Transverse colon (tissue), 4 donors: ENCODE measurements around the gene CASK. TPM values are rescaled to one million over a fixed set of nuclear protein-coding genes. Genes with fewer than 3 reads are reported as not detected.

ENCODE experiments used
- DNase-seq: peaks from one replicate; pipeline ENCODE4 v3.0.0-alpha.2; 2019
- H3K27ac ChIP-seq, 4 donors: fragments of 200-600 bp; sonication (generic); 2 replicates each; pipeline ENCODE4 v1.5.1; 2016 to 2018; ENCODE audit warnings: inconsistent platforms in 4 of 4
- H3K27me3 ChIP-seq: fragments of 200-600 bp; sonication (generic); 2 replicates; pipeline ENCODE4 v1.5.1; 2017; ENCODE audit warnings: inconsistent platforms
- H3K36me3 ChIP-seq, 4 donors: fragments of 200-600 bp; sonication (generic); 2 replicates each; pipeline ENCODE4 v1.5.1; 2017 to 2019; ENCODE audit warnings: inconsistent platforms in 4 of 4
- H3K4me1 ChIP-seq, 4 donors: fragments of 200-600 bp; sonication (generic); 2 replicates each; pipeline ENCODE4 v1.5.1; 2017 to 2020; ENCODE audit warnings: inconsistent platforms in 4 of 4
- H3K4me3 ChIP-seq, 4 donors: fragments of 200-600 bp; sonication (generic); 1 replicate in 1 of 4; 2 replicates in 3 of 4; pipeline versions ENCODE4 v1.5.1 to v1.6.1; 2017 to 2019; ENCODE audit warnings: inconsistent platforms in 4 of 4
- H3K9me3 ChIP-seq, 2 donors: fragments of 200-600 bp; sonication (generic); 2 replicates each; pipeline ENCODE4 v1.5.1; 2017 to 2019; ENCODE audit warnings: inconsistent platforms in 2 of 2
- EP300 ChIP-seq: sonication (generic); formaldehyde crosslinking; IDR thresholded peaks from one replicate; pipeline ENCODE4 v1.6.1; 2017; ENCODE audit warnings: antibody characterized with exemption, low read depth
- POLR2A ChIP-seq: fragments of 450-650 bp; IDR thresholded peaks from one replicate; pipeline ENCODE4 v1.6.1; 2016; ENCODE audit warnings: antibody characterized with exemption, mild to moderate bottlenecking, moderate library complexity
- POLR2AphosphoS5 ChIP-seq, 3 donors: sonication (generic); formaldehyde crosslinking; IDR thresholded peaks; one replicate each; pipeline ENCODE4 v1.6.1; 2016; ENCODE audit warnings: antibody characterized with exemption in 3 of 3
- WGBS, 2 donors: methylation state at CpG; one replicate each; pipeline ENCODE4 v1.1.5; 2018; ENCODE audit warnings: low coverage in 1 of 2; 5-methylcytosine and 5-hydroxymethylcytosine counted together
- in situ Hi-C, 4 donors: fragments of 200-750 bp; cut with MboI; loops; one replicate each; pipeline versions ENCODE4 v1.15.0 to v1.15.1; 2017; ENCODE audit warnings: low sequenced_read_pairs in 3 of 4, low pct_ligation_motif_present in 1 of 4, low pct_unique_long_range_greater_than_20kb in 1 of 4
- intact Hi-C: fragments of 100-400 bp; cut with DNase I; formaldehyde crosslinking; loops from one replicate; pipeline ENCODE4 v1.15.1; 2023; ENCODE audit warnings: low total_unique reads
- total RNA-seq, 4 donors: library from RNA; depleted of rRNA; stranded (reverse); fragments of >200 nt; gene quantifications; one replicate each; pipeline ENCODE4 v1.1.0, GENCODE V29; 2016
- TF ChIP-seq, protein P1 (sequence below), 5 experiments: fragments of 200-600 bp in 3 of 5; fragments of 450-650 bp in 2 of 5; sonication (generic) in 3 of 5; IDR thresholded peaks; 1 replicate in 2 of 5; 2 replicates in 3 of 5; pipeline ENCODE4 v1.5.1; 2016 to 2017; ENCODE audit warnings: antibody characterized with exemption in 5 of 5, inconsistent platforms in 3 of 5, mild to moderate bottlenecking in 2 of 5, moderate library complexity in 1 of 5

Gene CASK
- total RNA-seq, 4 donors from 2014 or later = 26.6 to 86.1 (median 56.3) TPM

DNA sequence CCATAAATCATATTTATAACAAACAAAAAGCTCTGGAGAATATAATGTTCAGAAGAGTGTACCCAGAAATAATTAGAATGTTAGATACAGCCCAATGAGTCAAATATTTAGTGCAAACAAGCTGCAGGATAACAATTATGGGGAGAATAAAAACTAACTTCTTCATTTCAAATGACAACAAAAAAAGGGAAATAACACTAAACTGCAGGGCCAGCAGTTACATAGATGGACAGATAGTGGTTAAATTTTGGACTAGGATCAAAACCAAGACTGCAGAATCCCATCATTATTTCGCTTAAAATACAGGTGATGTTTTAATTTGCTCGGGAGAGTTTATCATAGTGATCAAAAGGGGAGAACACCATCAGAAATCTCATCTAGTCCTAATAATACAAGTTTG is 235.2 kb downstream of the CASK start:
- no peak for DNase-seq
- intact Hi-C loops (no loop called here), in situ Hi-C loops (no loop called here)
- no peaks in the 10 kb centered on the region for H3K27me3 ChIP-seq
- no peaks in the 10 kb centered on the region for H3K4me1 ChIP-seq
- TF ChIP-seq EP300 = no peak
- TF ChIP-seq POLR2A = no peak
- no peak for TF ChIP-seq POLR2AphosphoS5 (IDR thresholded peaks at IDR 0.05)
- TF ChIP-seq, protein P1, sequence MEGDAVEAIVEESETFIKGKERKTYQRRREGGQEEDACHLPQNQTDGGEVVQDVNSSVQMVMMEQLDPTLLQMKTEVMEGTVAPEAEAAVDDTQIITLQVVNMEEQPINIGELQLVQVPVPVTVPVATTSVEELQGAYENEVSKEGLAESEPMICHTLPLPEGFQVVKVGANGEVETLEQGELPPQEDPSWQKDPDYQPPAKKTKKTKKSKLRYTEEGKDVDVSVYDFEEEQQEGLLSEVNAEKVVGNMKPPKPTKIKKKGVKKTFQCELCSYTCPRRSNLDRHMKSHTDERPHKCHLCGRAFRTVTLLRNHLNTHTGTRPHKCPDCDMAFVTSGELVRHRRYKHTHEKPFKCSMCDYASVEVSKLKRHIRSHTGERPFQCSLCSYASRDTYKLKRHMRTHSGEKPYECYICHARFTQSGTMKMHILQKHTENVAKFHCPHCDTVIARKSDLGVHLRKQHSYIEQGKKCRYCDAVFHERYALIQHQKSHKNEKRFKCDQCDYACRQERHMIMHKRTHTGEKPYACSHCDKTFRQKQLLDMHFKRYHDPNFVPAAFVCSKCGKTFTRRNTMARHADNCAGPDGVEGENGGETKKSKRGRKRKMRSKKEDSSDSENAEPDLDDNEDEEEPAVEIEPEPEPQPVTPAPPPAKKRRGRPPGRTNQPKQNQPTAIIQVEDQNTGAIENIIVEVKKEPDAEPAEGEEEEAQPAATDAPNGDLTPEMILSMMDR (IDR thresholded peaks at IDR 0.05) = no peak
- H3K27ac ChIP-seq = no peak overlapping the region
- no peaks in the 10 kb centered on the region for H3K36me3 ChIP-seq
- no peak overlapping the region for H3K4me3 ChIP-seq
- H3K9me3 ChIP-seq = no peaks in the 10 kb centered on the region
- 60 to 75% methylated on average over 1 to 2 of the region's 2 CpGs for WGBS, 2 donors

DNA sequence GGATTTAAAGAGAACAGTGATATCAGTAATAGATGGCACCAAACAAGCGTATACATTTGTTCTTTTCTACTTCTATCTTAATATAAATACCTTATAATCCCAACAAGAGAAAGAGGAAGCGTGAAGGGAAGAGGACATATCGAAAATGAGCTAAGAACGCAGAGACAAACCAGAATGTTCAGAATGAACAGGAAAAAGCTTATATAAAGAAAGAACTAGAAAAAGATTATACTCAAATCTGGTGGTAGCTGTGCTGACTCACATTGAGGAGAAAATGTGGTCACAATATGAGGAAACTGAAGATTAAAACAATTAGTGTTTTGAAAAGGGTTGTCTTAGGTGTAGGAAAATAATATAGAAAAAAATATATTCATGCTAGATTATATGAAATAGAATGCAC is 236.6 kb downstream of the CASK start:
- WGBS, 2 donors = 60 to 79% methylated on average over 3 to 4 of the region's 4 CpGs
- Histone ChIP-seq H3K36me3 (no peaks in the 10 kb centered on the region), H3K4me3 (no peak overlapping the region), H3K4me1 (no peaks in the 10 kb centered on the region), H3K27ac (no peak overlapping the region), H3K27me3 (no peaks in the 10 kb centered on the region), H3K9me3 (no peaks in the 10 kb centered on the region)
- intact Hi-C loops (no loop called here), in situ Hi-C loops (no loop called here)
- no peak for TF ChIP-seq EP300
- no peak for TF ChIP-seq POLR2A
- no peak for TF ChIP-seq POLR2AphosphoS5 (IDR thresholded peaks at IDR 0.05)
- no peak for DNase-seq

DNA sequence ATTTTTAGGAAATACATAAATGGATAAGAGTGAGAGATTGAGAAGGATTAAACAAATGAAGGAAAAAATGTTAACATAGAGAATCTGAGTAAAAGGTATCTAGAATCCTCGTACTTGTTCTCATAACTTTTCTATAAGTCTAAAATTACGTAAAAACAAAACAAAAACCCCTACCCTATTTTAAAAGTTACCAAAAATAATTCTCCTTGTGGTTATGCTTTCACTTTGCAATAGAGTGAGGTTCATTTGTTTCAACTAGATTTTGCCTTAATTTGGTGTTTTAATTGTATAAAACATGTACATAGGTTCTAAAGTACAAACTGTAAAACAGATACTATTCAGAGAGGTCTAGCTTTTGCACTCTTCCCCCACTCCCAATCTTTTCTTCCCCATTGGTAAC is 238.4 kb downstream of the CASK start:
- Histone ChIP-seq H3K4me1 (no peaks in the 10 kb centered on the region), H3K36me3 (no peaks in the 10 kb centered on the region), H3K4me3 (no peak overlapping the region), H3K27me3 (no peaks in the 10 kb centered on the region), H3K27ac (no peak overlapping the region), H3K9me3 (no peaks in the 10 kb centered on the region)
- no peak for TF ChIP-seq POLR2A
- no peak for TF ChIP-seq POLR2AphosphoS5 (IDR thresholded peaks at IDR 0.05)
- TF ChIP-seq, protein P1 (IDR thresholded peaks at IDR 0.05) = no peak
- TF ChIP-seq EP300 = no peak
- 73 to 82% methylated on average over 2 of the region's 2 CpGs for WGBS, 2 donors
- intact Hi-C loops (no loop called here), in situ Hi-C loops (no loop called here)
- no peak for DNase-seq

DNA sequence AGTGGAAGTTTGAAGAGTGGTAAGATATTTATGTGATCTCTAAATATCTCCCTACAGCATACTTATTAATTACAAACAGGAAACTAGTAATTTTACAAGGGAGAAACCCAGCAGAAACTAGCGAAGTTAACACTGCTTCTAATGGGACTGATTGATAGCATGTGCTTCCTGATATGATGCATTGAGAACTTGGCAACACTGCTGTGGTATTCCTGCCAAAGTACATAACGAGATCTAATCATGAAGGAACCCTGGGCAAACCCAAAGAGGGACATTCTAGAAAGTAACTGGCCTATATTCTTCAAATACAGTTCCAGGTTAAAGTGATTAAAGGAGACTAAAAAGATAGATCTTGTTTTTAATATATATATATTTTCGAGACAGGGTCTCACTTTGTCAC is 239.2 kb downstream of the CASK start:
- Histone ChIP-seq H3K36me3 (no peaks in the 10 kb centered on the region), H3K9me3 (no peaks in the 10 kb centered on the region), H3K4me1 (no peaks in the 10 kb centered on the region), H3K27me3 (no peaks in the 10 kb centered on the region), H3K4me3 (no peak overlapping the region), H3K27ac (no peak overlapping the region)
- intact Hi-C loops (no loop called here), in situ Hi-C loops (no loop called here)
- 18 to 40% methylated on average over 2 to 3 of the region's 3 CpGs for WGBS, 2 donors
- TF ChIP-seq EP300 = no peak
- no peak for TF ChIP-seq POLR2AphosphoS5 (IDR thresholded peaks at IDR 0.05)
- TF ChIP-seq, protein P1 (IDR thresholded peaks at IDR 0.05) = no peak
- no peak for TF ChIP-seq POLR2A
- no peak for DNase-seq
